Ishikawa (cell line): ENCODE data around the gene MIGA2.

Source experiments
- CEBPB ChIP-seq: IDR thresholded peaks from 2 replicates; pipeline ENCODE4 v1.6.1; 2012
- CREB1 ChIP-seq: IDR thresholded peaks from 2 replicates; pipeline ENCODE4 v1.6.1; 2012; ENCODE audit warnings: low read depth
- EGR1 ChIP-seq: IDR thresholded peaks from 2 replicates; pipeline ENCODE4 v1.6.1; 2012
- EP300 ChIP-seq: IDR thresholded peaks from 2 replicates; pipeline ENCODE4 v1.6.1; 2012; ENCODE audit warnings: borderline replicate concordance
- FOXM1 ChIP-seq: IDR thresholded peaks from 2 replicates; pipeline ENCODE4 v1.6.1; 2012; ENCODE audit warnings: low read depth, borderline replicate concordance
- NFIC ChIP-seq: IDR thresholded peaks from 2 replicates; pipeline ENCODE4 v1.6.1; 2012
- RAD21 ChIP-seq: IDR thresholded peaks from 2 replicates; pipeline ENCODE4 v1.6.1; 2012; ENCODE audit warnings: low read depth
- TAF1 ChIP-seq: IDR thresholded peaks from 2 replicates; pipeline ENCODE4 v1.6.1; 2012; ENCODE audit warnings: low read depth, mild to moderate bottlenecking
- TCF12 ChIP-seq: IDR thresholded peaks from 2 replicates; pipeline ENCODE4 v1.6.1; 2012; ENCODE audit warnings: low read depth
- TEAD4 ChIP-seq: IDR thresholded peaks from 2 replicates; pipeline ENCODE4 v1.6.1; 2012
- YY1 ChIP-seq: IDR thresholded peaks from 2 replicates; pipeline ENCODE4 v1.6.1; 2012; ENCODE audit warnings: low read depth
- ZBTB7A ChIP-seq: IDR thresholded peaks from 2 replicates; pipeline ENCODE4 v1.6.1; 2012; ENCODE audit warnings: low read depth
- TF ChIP-seq, protein P1 (sequence below): IDR thresholded peaks from 2 replicates; pipeline ENCODE4 v1.6.1; 2012
- TF ChIP-seq, protein P2 (sequence below): IDR thresholded peaks from 2 replicates; pipeline ENCODE4 v1.6.1; 2012
- TF ChIP-seq, protein P3 (sequence below): IDR thresholded peaks from 2 replicates; pipeline ENCODE4 v1.6.1; 2012; ENCODE audit warnings: low read depth, mild to moderate bottlenecking

The MIGA2 gene

DNA sequence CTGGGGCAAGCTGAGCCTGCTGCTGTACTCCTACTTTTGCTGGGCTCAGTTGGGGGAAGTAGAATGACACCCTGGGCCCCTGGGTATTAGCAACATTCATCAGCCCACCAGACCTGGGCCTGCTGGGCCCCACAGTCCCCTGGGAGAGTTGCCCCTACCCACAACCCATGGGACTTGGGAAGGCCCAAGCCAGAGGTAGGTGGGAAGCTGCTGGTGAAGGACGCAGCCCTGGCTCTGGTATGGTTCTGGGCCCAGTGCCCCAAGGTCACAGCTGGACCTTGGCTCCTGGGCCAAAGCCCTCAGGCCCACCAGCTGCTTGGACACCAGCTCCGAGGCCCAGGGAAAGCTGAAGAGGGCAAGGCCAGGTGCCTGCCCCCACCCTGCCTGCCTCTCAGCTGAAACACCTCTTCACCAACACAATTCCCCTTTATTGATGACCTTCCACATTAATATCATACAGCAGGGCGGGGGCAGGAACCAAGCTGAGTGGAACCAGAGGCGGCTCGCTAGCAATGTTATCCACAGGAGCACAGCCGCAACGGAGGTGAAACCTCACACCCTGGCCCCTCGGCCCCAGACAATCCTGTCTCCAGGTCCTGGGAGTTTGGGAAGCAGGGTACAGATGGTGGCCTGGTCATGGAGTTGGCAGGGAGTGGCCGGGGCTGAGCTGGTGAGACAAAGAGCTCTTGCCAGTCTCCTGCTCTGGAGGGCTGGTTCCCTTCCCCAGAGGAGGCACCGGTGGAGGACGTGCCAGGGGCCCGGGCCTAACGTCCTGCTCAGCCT lies 58.2 kb downstream of the MIGA2 start:
- TF ChIP-seq, protein P1, sequence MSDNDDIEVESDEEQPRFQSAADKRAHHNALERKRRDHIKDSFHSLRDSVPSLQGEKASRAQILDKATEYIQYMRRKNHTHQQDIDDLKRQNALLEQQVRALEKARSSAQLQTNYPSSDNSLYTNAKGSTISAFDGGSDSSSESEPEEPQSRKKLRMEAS, result no peak
- TF ChIP-seq RAD21, result no peak
- TF ChIP-seq EP300, result no peak

DNA sequence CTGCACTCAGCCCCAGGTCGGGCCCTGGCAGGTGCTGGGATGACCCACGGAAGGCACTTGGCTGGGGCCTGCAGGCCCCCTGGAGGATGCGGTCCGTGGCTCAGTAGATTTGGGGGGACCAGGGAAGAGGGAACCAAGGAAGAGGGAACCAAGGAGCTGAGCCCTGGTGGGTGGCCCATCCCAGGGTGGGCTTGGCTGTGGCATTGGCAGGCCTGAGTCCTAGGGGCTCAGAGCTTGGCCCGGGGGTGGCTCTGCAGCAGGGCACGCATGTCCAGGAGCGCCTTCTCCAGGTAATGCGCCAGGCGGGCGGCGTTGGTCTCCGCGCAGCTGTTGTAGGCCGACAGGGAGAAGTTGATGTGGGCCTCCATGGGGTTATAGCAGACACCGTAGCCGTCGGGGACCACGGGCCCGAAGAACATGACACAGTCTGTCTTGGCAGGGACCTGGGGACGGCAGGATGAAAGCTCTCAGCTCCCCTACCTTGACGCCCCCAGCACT lies 58.8 kb downstream of the MIGA2 start:
- TF ChIP-seq CEBPB (no peak), RAD21 (no peak), ZBTB7A (no peak), FOXM1 (no peak), TCF12 (no peak)
- TF ChIP-seq, protein P1, result no peak

DNA sequence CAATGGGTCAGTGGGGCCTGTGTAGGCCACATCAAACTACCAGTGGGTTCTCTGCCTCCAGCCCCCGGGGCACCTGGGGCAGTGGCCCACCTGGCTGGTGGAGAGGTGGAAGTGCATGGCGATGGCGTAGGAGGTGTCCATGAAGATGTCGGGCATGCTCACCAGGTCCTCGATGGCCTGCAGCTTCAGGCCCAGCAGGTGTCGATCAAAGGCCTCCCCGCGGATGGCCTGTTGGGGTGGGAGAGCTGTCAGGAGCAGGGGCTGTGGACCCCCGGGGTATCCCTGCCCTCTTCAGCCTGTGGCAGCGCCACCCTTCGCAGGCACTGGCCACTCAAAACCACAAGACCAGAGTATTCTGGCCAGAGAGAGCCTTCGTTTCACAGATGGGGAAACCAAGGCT lies 59.5 kb downstream of the MIGA2 start:
- no peak for TF ChIP-seq EGR1
- TF ChIP-seq, protein P2, sequence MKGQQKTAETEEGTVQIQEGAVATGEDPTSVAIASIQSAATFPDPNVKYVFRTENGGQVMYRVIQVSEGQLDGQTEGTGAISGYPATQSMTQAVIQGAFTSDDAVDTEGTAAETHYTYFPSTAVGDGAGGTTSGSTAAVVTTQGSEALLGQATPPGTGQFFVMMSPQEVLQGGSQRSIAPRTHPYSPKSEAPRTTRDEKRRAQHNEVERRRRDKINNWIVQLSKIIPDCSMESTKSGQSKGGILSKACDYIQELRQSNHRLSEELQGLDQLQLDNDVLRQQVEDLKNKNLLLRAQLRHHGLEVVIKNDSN, result no peak
- TF ChIP-seq CREB1, result no peak
- TF ChIP-seq, protein P1, result no peak
- no peak for TF ChIP-seq ZBTB7A

DNA sequence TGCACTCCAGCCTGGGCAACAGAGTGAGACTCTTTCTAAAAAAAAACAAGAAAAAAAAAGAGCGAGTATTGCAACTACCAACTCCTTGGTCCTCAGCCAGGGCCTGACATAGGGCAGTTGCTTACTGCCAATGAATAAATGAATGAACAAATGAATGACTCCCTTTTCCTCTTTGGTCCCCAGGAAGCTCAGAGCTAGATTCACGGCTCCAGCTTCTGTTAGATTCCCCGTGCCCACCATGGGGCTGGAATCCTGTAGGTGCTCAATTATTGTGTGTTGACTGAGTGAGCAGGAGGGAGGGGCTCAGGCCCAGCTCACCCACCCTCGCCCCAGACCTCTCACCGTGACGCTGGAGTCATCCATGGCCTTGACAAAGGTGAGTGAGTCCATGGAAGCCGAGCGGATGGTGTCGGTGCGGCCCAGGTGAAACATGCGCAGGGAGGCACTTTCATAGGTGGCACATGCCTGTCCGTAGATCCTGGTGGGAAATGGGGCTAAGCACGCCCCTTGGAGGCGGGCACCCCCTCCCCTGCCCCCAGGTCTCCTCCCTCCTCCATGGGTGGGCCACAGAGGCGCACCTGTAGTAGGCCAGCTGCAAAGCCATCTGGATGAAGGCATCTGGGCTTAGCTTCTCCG lies 61.4 kb downstream of the MIGA2 start:
- TF ChIP-seq YY1, result no peak
- TF ChIP-seq EP300, result no peak
- TF ChIP-seq, protein P1, result no peak
- no peak for TF ChIP-seq RAD21
- TF ChIP-seq TCF12, result no peak
- no peak for TF ChIP-seq FOXM1

DNA sequence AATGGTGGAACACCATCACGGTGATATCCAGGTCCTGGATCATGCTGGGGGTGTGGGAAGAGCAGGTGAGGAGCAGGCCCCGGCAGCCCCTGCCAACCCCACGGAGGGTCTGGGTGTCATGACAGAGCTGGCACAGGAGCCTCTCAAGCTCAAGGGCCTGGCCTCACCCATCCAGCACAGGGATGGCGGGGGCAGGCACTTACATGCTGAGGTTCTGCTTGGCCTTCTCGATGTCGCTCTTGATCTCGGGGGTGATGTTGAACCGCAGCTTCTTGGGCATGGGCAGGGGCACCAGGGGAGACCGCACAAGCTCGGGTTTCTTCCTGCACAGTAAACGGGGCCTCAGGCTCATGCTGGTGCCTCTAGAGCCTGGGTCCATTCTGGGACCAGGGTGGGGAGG lies 61.9 kb downstream of the MIGA2 start:
- TF ChIP-seq, protein P3, sequence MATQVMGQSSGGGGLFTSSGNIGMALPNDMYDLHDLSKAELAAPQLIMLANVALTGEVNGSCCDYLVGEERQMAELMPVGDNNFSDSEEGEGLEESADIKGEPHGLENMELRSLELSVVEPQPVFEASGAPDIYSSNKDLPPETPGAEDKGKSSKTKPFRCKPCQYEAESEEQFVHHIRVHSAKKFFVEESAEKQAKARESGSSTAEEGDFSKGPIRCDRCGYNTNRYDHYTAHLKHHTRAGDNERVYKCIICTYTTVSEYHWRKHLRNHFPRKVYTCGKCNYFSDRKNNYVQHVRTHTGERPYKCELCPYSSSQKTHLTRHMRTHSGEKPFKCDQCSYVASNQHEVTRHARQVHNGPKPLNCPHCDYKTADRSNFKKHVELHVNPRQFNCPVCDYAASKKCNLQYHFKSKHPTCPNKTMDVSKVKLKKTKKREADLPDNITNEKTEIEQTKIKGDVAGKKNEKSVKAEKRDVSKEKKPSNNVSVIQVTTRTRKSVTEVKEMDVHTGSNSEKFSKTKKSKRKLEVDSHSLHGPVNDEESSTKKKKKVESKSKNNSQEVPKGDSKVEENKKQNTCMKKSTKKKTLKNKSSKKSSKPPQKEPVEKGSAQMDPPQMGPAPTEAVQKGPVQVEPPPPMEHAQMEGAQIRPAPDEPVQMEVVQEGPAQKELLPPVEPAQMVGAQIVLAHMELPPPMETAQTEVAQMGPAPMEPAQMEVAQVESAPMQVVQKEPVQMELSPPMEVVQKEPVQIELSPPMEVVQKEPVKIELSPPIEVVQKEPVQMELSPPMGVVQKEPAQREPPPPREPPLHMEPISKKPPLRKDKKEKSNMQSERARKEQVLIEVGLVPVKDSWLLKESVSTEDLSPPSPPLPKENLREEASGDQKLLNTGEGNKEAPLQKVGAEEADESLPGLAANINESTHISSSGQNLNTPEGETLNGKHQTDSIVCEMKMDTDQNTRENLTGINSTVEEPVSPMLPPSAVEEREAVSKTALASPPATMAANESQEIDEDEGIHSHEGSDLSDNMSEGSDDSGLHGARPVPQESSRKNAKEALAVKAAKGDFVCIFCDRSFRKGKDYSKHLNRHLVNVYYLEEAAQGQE, result no peak

DNA sequence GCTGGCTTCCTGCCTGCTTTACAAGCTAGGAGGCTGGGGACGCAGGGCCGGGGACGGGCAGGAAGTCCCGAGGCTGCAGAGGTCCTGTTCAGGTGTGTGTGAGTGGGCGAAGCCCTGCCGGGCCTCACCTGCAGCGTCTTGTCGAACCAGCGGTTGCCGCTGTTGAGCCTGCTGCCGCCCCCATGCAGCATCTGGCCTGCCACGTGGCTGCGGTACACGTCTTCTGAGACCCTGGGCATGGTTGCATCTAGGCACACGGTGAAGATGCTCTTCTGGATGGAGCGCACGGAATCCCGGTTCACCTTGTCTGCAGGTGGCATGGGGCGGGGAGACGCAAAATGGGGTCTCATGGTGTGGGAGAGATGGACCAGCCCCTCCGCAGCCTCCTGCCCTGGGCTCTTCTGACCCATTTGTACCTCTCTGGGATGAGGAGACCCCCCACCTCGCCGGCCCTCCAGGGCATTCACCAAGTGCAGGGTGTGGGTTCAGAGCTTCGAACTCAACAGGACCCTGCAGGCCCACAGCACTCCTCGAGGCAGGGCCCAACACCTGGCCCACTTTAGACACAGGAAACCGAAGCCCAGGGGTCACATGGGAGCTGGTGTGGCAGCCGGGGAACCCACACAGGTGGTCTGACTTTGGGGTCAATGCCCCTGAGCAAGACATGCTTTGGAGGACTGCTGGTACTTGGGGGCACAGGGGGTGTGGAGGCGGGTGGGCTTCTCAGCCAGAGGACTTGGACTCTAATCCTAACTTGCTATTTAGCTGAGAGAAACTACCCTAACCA lies 64.2 kb downstream of the MIGA2 start:
- no peak for TF ChIP-seq YY1
- TF ChIP-seq NFIC, result no peak
- TF ChIP-seq TCF12, result no peak
- no peak for TF ChIP-seq TEAD4
- no peak for TF ChIP-seq FOXM1
- no peak for TF ChIP-seq TAF1
- no peak for TF ChIP-seq CREB1
- TF ChIP-seq, protein P1, result no peak
- TF ChIP-seq ZBTB7A, result no peak
- no peak for TF ChIP-seq EP300
- TF ChIP-seq, protein P3, result no peak
- TF ChIP-seq CEBPB, result no peak
- TF ChIP-seq, protein P2, result no peak
- TF ChIP-seq EGR1, result no peak
- TF ChIP-seq RAD21, result no peak
